ENCODE results near the gene NPAS3.

DNA sequence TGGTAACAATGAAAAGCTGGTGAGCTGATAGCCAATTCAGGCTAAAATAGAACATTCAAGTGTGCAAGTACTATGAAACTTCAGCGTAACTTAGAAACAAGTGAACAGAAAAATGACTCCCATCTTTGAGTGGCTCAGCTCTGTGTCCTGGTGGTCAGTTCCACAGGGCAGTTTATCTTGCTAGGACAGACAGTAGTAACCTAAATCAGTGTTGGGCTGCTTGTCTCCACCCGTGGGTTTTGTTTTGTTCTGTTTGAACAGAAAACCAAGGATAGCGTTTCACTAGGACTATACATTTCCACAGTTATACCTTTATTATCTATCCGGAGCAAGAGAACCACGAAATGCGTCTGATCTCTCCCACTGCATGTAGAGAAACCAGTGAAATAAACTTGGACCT, 544.4 kb downstream of the NPAS3 start:
- no peak for TF ChIP-seq POLR2A (IDR thresholded peaks at IDR 0.05; ENCODE audit: low read length)
- no peak for TF ChIP-seq GATA1 (IDR thresholded peaks at IDR 0.05; ENCODE audit: low read depth, low read length)

Data from erythroblast (primary cell).